ENCODE data around the gene IZUMO1.

IZUMO1 gene

GRCh38 chr19:48757089-48757675 lies 10.5 kb upstream of the IZUMO1 start:
- no peak for DNase-seq

GRCh38 chr19:48756686-48757085 lies 10.0 kb upstream of the IZUMO1 start:
- no peak for DNase-seq

- DNase-seq: no peak
These were observed 9.5 kb upstream of the IZUMO1 start for GRCh38 chr19:48756212-48756611.

- no peak for DNase-seq
These were observed 9.1 kb upstream of the IZUMO1 start for GRCh38 chr19:48755787-48756186.

GRCh38 chr19:48755084-48755641 lies 8.5 kb upstream of the IZUMO1 start, which contains the start of gene FGF21:
TSS of gene FGF21 (plus strand) at chr19:48755524. CDS start at chr19:48756237, 713 bp downstream.
- no peak for DNase-seq

- DNase-seq: no peak
These were observed 6.0 kb upstream of the IZUMO1 start, which contains the start of gene FUT1 for GRCh38 chr19:48752496-48753365. TSS of gene FUT1 (minus strand) at chr19:48752641. CDS start at chr19:48751281, 1,360 bp downstream.

- DNase-seq: no peak
These were observed 5.3 kb upstream of the IZUMO1 start for GRCh38 chr19:48751845-48752495.

GRCh38 chr19:48750771-48751504 lies 4.2 kb upstream of the IZUMO1 start:
- DNase-seq: no peak

GRCh38 chr19:48750351-48750750 lies 3.6 kb upstream of the IZUMO1 start:
- no peak for DNase-seq

GRCh38 chr19:48749571-48750198 lies 3.0 kb upstream of the IZUMO1 start:
- DNase-seq: no peak

GRCh38 chr19:48746110-48746509 lies 599 bp downstream of the IZUMO1 start:
- no peak for DNase-seq

- DNase-seq: peak; percentile 73 to 75
These were observed 1.3 kb downstream of the IZUMO1 start for GRCh38 chr19:48745208-48745995.

- DNase-seq: peak; percentile 20 to 59
These were observed 4.6 kb downstream of the IZUMO1 start for GRCh38 chr19:48742096-48742495.

- peak in 1 of 2 donors; percentile 16 for DNase-seq
These were observed 5.3 kb downstream of the IZUMO1 start for GRCh38 chr19:48741129-48741999.

GRCh38 chr19:48740164-48740972 lies 6.3 kb downstream of the IZUMO1 start, which contains the start of gene RASIP1:
TSS of gene RASIP1 (minus strand) at chr19:48740610. CDS start at chr19:48740282, 328 bp downstream.
- DNase-seq: no peak

GRCh38 chr19:48739404-48740163 lies 7.1 kb downstream of the IZUMO1 start:
- DNase-seq: no peak

- peak; percentile 70 to 90 for DNase-seq
These were observed 7.9 kb downstream of the IZUMO1 start for GRCh38 chr19:48738557-48739403.
